Vagina (tissue), 2 donors: Measurements from ENCODE around the gene DMD.

ENCODE experiments used
- CTCF ChIP-seq, 3 experiments: fragments of 450-650 bp in 2 of 3; fragments of 200-600 bp in 1 of 3; sonication (generic) in 1 of 3; IDR thresholded peaks; one replicate each; pipeline ENCODE4 v1.5.1; 2017 to 2019; ENCODE audit warnings: antibody characterized with exemption in 3 of 3, mild to moderate bottlenecking in 2 of 3, moderate library complexity in 2 of 3
- POLR2AphosphoS5 ChIP-seq, 2 donors: sonication (generic); formaldehyde crosslinking; IDR thresholded peaks; one replicate each; pipeline ENCODE4 v1.9.0; 2017; ENCODE audit warnings: antibody characterized with exemption in 2 of 2, mild to moderate bottlenecking in 2 of 2, low read depth in 1 of 2; ENCODE audit not compliant: insufficient read depth in 1 of 2

GRCh38 chrX:31836479-31836878, 1374.9 kb downstream of the DMD start:
- TF ChIP-seq CTCF (IDR thresholded peaks at IDR 0.05) (no peak), POLR2AphosphoS5 (IDR thresholded peaks at IDR 0.05; ENCODE audit: insufficient read depth in 1 of 2, low read depth in 1 of 2) (no peak)
